Neural progenitor cell (in vitro differentiated cells): ENCODE measurements around the gene TRMT1L.

Experiments
- EZH2 ChIP-seq: fragments of 200-600 bp; sonication (generic); IDR thresholded peaks from 2 replicates; pipeline ENCODE4 v1.6.1; 2017; ENCODE audit warnings: antibody characterized with exemption, mild to moderate bottlenecking, moderate library complexity
- TF ChIP-seq, protein P1 (sequence below): fragments of 200-600 bp; sonication (generic); IDR thresholded peaks from 2 replicates; pipeline ENCODE4 v1.5.1; 2017; ENCODE audit warnings: antibody characterized with exemption, mild to moderate bottlenecking

DNA sequence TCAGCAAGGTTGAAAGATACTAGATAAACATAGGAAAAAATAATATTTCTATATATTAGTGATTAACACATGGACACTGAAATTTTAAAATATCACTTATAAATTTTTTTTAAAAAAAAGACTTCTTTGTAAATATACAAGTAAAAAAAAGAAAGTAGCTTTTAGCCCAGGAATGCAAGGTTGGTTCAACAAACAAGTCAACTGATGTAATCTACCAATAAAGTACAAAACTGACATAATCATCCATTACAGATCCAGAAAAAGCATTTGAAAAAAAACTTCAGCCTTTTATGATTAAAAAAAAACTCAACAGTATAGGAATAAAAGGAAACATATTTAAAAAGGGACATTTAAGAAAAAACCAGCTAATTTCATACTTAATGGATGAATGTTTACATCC, 48.4 kb downstream of the TRMT1L start:
- TF ChIP-seq, protein P1, sequence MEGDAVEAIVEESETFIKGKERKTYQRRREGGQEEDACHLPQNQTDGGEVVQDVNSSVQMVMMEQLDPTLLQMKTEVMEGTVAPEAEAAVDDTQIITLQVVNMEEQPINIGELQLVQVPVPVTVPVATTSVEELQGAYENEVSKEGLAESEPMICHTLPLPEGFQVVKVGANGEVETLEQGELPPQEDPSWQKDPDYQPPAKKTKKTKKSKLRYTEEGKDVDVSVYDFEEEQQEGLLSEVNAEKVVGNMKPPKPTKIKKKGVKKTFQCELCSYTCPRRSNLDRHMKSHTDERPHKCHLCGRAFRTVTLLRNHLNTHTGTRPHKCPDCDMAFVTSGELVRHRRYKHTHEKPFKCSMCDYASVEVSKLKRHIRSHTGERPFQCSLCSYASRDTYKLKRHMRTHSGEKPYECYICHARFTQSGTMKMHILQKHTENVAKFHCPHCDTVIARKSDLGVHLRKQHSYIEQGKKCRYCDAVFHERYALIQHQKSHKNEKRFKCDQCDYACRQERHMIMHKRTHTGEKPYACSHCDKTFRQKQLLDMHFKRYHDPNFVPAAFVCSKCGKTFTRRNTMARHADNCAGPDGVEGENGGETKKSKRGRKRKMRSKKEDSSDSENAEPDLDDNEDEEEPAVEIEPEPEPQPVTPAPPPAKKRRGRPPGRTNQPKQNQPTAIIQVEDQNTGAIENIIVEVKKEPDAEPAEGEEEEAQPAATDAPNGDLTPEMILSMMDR = no peak
- no peak for TF ChIP-seq EZH2
